Measurements from ENCODE around the gene GIMAP4. TPM values are rescaled to one million over a fixed set of nuclear protein-coding genes. Genes with fewer than 3 reads are reported as not detected.
A peak's percentile ranks its signal among the peaks of the same experiment; 100 is the strongest.
"Not testable (repeated sequence)": the region's sequence is repeated elsewhere in the genome, so short reads cannot be mapped to it uniquely, and the experiment has no call there.

Gene GIMAP4
- total RNA-seq, 3 donors from 2014 or later (not counting 1 experiment from before 2014, with no cell fraction given) = 105 to 215 (median 124) TPM

- H3K9me3 Mint-ChIP-seq = peaks cover 0 to 2% of the 10 kb centered on the region in 2 donors
- no peaks in the 10 kb centered on the region for H3K36me3 Mint-ChIP-seq
- TF ChIP-seq CTCF (IDR thresholded peaks at IDR 0.05) = no peak
- Histone ChIP-seq H3K27ac (ENCODE audit: low read length) (no peak overlapping the region), H3K27me3 (ENCODE audit: control insufficient read depth, insufficient read depth, low read length) (no peaks in the 10 kb centered on the region), H3K4me3 (ENCODE audit: low read length) (no peak overlapping the region), H3K4me1 (ENCODE audit: control insufficient read depth, insufficient read depth, low read length) (no peaks in the 10 kb centered on the region), H3K9me3 (ENCODE audit: control insufficient read depth, insufficient read depth, low read length) (peaks cover 4% of the 10 kb centered on the region), H3K36me3 (ENCODE audit: control insufficient read depth, insufficient read depth, low read length) (no peaks in the 10 kb centered on the region)
- ATAC-seq (no peak), DNase-seq (no peak)
- peaks cover 24 to 31% of the 10 kb centered on the region in 2 donors for H3K4me1 Mint-ChIP-seq
- no peak overlapping the region for H3K4me3 Mint-ChIP-seq
- H3K27me3 Mint-ChIP-seq (ENCODE audit: low read depth in 2 of 2) = no peaks in the 10 kb centered on the region
- no peak overlapping the region for H3K27ac Mint-ChIP-seq
- 95% methylated on average over 2 of the region's 3 CpGs for whole genome bisulfite sequencing (ENCODE audit: insufficient coverage)
- intact Hi-C loops (cut with micrococcal nuclease) = no loop called here
These were observed 45.7 kb downstream of the GIMAP4 start for GRCh38 chr7:150612925-150613324.

- DNase-seq = no peak
- no peak overlapping the region for H3K4me3 ChIP-seq (ENCODE audit: low read length)
- peaks cover 4% of the 10 kb centered on the region for H3K9me3 ChIP-seq (ENCODE audit: control insufficient read depth, insufficient read depth, low read length)
- 80% methylated on average over 1 of the region's 1 CpG for WGBS (ENCODE audit: insufficient coverage)
- H3K27ac ChIP-seq (ENCODE audit: low read length) = no peak overlapping the region
- H3K4me3 Mint-ChIP-seq = no peak overlapping the region
- H3K4me1 ChIP-seq (ENCODE audit: control insufficient read depth, insufficient read depth, low read length) = no peaks in the 10 kb centered on the region
- peaks cover 14 to 21% of the 10 kb centered on the region in 2 donors for H3K4me1 Mint-ChIP-seq
- H3K36me3 ChIP-seq (ENCODE audit: control insufficient read depth, insufficient read depth, low read length) = no peaks in the 10 kb centered on the region
- no peak for ATAC-seq
- no peaks in the 10 kb centered on the region for H3K36me3 Mint-ChIP-seq
- H3K9me3 Mint-ChIP-seq = peaks cover 0 to 2% of the 10 kb centered on the region in 2 donors
- intact Hi-C loops (cut with micrococcal nuclease) = no loop called here
- no peak overlapping the region for H3K27ac Mint-ChIP-seq
- H3K27me3 ChIP-seq (ENCODE audit: control insufficient read depth, insufficient read depth, low read length) = no peaks in the 10 kb centered on the region
- no peak for TF ChIP-seq CTCF (IDR thresholded peaks at IDR 0.05)
- no peaks in the 10 kb centered on the region for H3K27me3 Mint-ChIP-seq (ENCODE audit: low read depth in 2 of 2)
These were observed 46.7 kb downstream of the GIMAP4 start for GRCh38 chr7:150613880-150614279.

- H3K27ac Mint-ChIP-seq = peak overlapping the region; percentile 5 to 50
- H3K36me3 ChIP-seq (ENCODE audit: control insufficient read depth, insufficient read depth, low read length); ATAC-seq; H3K9me3 Mint-ChIP-seq; H3K27me3 Mint-ChIP-seq (ENCODE audit: low read depth in 2 of 2); H3K4me3 ChIP-seq (ENCODE audit: low read length); H3K4me1 ChIP-seq (ENCODE audit: control insufficient read depth, insufficient read depth, low read length); H3K27ac ChIP-seq (ENCODE audit: low read length); H3K4me3 Mint-ChIP-seq; H3K36me3 Mint-ChIP-seq; H3K9me3 ChIP-seq (ENCODE audit: control insufficient read depth, insufficient read depth, low read length); H3K27me3 ChIP-seq (ENCODE audit: control insufficient read depth, insufficient read depth, low read length); intact Hi-C loops (cut with micrococcal nuclease): not testable (repeated sequence)
- DNase-seq = peak in 1 of 2 donors; percentile 38
- peaks cover 14 to 20% of the 10 kb centered on the region in 2 donors for H3K4me1 Mint-ChIP-seq
- WGBS (ENCODE audit: insufficient coverage) = 97% methylated on average over 1 of the region's 1 CpG
These were observed 47.2 kb downstream of the GIMAP4 start for GRCh38 chr7:150614426-150614825.

GRCh38 chr7:150615221-150615755, 48.1 kb downstream of the GIMAP4 start:
- H3K36me3 ChIP-seq (ENCODE audit: control insufficient read depth, insufficient read depth, low read length); intact Hi-C loops (cut with micrococcal nuclease); H3K36me3 Mint-ChIP-seq; H3K4me3 Mint-ChIP-seq; ATAC-seq; H3K4me3 ChIP-seq (ENCODE audit: low read length); H3K9me3 Mint-ChIP-seq; H3K27me3 Mint-ChIP-seq (ENCODE audit: low read depth in 2 of 2); H3K27ac ChIP-seq (ENCODE audit: low read length); H3K9me3 ChIP-seq (ENCODE audit: control insufficient read depth, insufficient read depth, low read length); H3K4me1 ChIP-seq (ENCODE audit: control insufficient read depth, insufficient read depth, low read length); H3K27me3 ChIP-seq (ENCODE audit: control insufficient read depth, insufficient read depth, low read length); DNase-seq: not testable (repeated sequence)
- H3K4me1 Mint-ChIP-seq = peaks cover 14 to 20% of the 10 kb centered on the region in 2 donors
- WGBS (ENCODE audit: insufficient coverage) = 78% methylated on average over 5 of the region's 5 CpGs
- peak overlapping the region; percentile 5 to 50 for H3K27ac Mint-ChIP-seq

Measured in natural killer cell (primary cell).